ENCODE measurements around the gene AGAP5.

The AGAP5 gene

GRCh38 chr10:73653701-73654100 is 44.2 kb downstream of the AGAP5 start:
- no peak overlapping the region for H3K4me3 ChIP-seq (ENCODE audit: low read depth, low read length)
- DNase-seq (ENCODE audit: low read depth), result peak; percentile 37
- TF ChIP-seq CTCF (IDR thresholded peaks at IDR 0.05; ENCODE audit: control insufficient read depth, extremely low read depth, insufficient read depth), result peak; percentile 61

- TF ChIP-seq CTCF (IDR thresholded peaks at IDR 0.05; ENCODE audit: control insufficient read depth, extremely low read depth, insufficient read depth), result no peak
- no peak for DNase-seq (ENCODE audit: low read depth)
Observed at GRCh38 chr10:73653195-73653594, 44.7 kb downstream of the AGAP5 start.

GRCh38 chr10:73650537-73651331 is 47.2 kb downstream of the AGAP5 start:
- no peak for TF ChIP-seq CTCF (IDR thresholded peaks at IDR 0.05; ENCODE audit: control insufficient read depth, extremely low read depth, insufficient read depth)
- H3K4me3 ChIP-seq (ENCODE audit: low read depth, low read length), result no peak overlapping the region
- no peak for DNase-seq (ENCODE audit: low read depth)

More at GRCh38 chr10:73653195-73653594, 44.7 kb downstream of the AGAP5 start:
- no peak overlapping the region for H3K4me3 ChIP-seq (ENCODE audit: low read depth, low read length)

GRCh38 chr10:73649876-73650536 is 47.9 kb downstream of the AGAP5 start:
- TF ChIP-seq CTCF (IDR thresholded peaks at IDR 0.05; ENCODE audit: control insufficient read depth, extremely low read depth, insufficient read depth), result no peak
- H3K4me3 ChIP-seq (ENCODE audit: low read depth, low read length), result no peak overlapping the region
- no peak for DNase-seq (ENCODE audit: low read depth)

- TF ChIP-seq CTCF (IDR thresholded peaks at IDR 0.05; ENCODE audit: control insufficient read depth, extremely low read depth, insufficient read depth), result no peak
- DNase-seq (ENCODE audit: low read depth), result no peak
- no peak overlapping the region for H3K4me3 ChIP-seq (ENCODE audit: low read depth, low read length)
Observed at GRCh38 chr10:73648975-73649829, 48.7 kb downstream of the AGAP5 start.

GRCh38 chr10:73647875-73648651 is 49.8 kb downstream of the AGAP5 start:
- no peak overlapping the region for H3K4me3 ChIP-seq (ENCODE audit: low read depth, low read length)
- DNase-seq (ENCODE audit: low read depth), result no peak
- no peak for TF ChIP-seq CTCF (IDR thresholded peaks at IDR 0.05; ENCODE audit: control insufficient read depth, extremely low read depth, insufficient read depth)
